Neural cell (in vitro differentiated cells): ENCODE results near the gene HBEGF.

Source experiments
- CTCF ChIP-seq: fragments of 450-650 bp; IDR thresholded peaks from 2 replicates; pipeline ENCODE4 v1.5.1; 2014; ENCODE audit warnings: antibody characterized with exemption, mild to moderate bottlenecking, moderate library complexity; ENCODE audit not compliant: poor library complexity, severe bottlenecking
- EZH2 ChIP-seq: fragments of 200-600, 300-800 bp; shearing (Covaris generic), sonication (generic); IDR thresholded peaks from 2 replicates; pipeline ENCODE4 v1.6.1; 2014; ENCODE audit warnings: antibody characterized with exemption, low read length, borderline replicate concordance, mild to moderate bottlenecking; ENCODE audit not compliant: insufficient read depth, poor library complexity, severe bottlenecking
- MXI1 ChIP-seq: fragments of 450-650 bp; conservative IDR thresholded peaks from 2 replicates; pipeline ENCODE4 v1.6.1; 2014; ENCODE audit warnings: antibody characterized with exemption, mild to moderate bottlenecking; ENCODE audit not compliant: poor library complexity, severe bottlenecking
- POLR2AphosphoS5 ChIP-seq: IDR thresholded peaks from 2 replicates; pipeline ENCODE4 v1.6.1; 2012
- RAD21 ChIP-seq: fragments of 450-650 bp; conservative IDR thresholded peaks from 2 replicates; pipeline ENCODE4 v1.6.1; 2014; ENCODE audit warnings: antibody characterized with exemption, mild to moderate bottlenecking, moderate library complexity
- SMC3 ChIP-seq: fragments of 450-650 bp; conservative IDR thresholded peaks from 2 replicates; pipeline ENCODE4 v1.6.1; 2014; ENCODE audit warnings: antibody characterized with exemption, mild to moderate bottlenecking, moderate library complexity; ENCODE audit not compliant: poor library complexity

- TF ChIP-seq MXI1 = no peak
- TF ChIP-seq CTCF = no peak
- TF ChIP-seq RAD21 = no peak
- TF ChIP-seq SMC3 = no peak
- TF ChIP-seq EZH2 = no peak
- TF ChIP-seq POLR2AphosphoS5 = no peak
Observed at GRCh38 chr5:140371356-140372151, 25.2 kb upstream of the HBEGF start.
